ENCODE data around the gene SIPA1L2. TPM values are rescaled to one million over a fixed set of nuclear protein-coding genes. Genes with fewer than 3 reads are reported as not detected.

The SIPA1L2 gene
- total and polyA plus RNA-seq, 12 donors, result 20.3 to 141 (median 97.6) TPM

GRCh38 chr1:232650845-232651244 lies 20.9 kb upstream of the SIPA1L2 start:
- TF ChIP-seq, protein P1, sequence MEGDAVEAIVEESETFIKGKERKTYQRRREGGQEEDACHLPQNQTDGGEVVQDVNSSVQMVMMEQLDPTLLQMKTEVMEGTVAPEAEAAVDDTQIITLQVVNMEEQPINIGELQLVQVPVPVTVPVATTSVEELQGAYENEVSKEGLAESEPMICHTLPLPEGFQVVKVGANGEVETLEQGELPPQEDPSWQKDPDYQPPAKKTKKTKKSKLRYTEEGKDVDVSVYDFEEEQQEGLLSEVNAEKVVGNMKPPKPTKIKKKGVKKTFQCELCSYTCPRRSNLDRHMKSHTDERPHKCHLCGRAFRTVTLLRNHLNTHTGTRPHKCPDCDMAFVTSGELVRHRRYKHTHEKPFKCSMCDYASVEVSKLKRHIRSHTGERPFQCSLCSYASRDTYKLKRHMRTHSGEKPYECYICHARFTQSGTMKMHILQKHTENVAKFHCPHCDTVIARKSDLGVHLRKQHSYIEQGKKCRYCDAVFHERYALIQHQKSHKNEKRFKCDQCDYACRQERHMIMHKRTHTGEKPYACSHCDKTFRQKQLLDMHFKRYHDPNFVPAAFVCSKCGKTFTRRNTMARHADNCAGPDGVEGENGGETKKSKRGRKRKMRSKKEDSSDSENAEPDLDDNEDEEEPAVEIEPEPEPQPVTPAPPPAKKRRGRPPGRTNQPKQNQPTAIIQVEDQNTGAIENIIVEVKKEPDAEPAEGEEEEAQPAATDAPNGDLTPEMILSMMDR (IDR thresholded peaks at IDR 0.05), result no peak

DNA sequence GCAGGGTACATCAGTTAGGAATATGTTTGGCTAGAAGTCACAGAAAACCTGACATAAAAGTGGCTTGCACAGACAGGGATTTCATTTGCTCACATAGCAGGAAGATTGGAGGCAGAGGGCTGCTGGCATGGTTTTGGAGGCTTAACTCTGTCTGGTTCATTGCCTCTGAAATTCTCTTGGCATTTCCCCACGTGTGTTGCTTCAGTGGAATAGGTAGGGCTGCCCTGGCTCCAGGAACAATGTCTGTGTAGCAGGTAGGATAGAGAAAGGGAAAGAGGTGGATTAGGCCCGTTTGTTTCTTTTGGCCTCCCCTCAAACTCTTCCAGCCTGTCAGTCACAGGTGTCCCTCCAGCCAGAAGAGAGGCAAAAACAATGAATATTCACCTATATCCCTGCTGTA lies 20.5 kb upstream of the SIPA1L2 start:
- Histone ChIP-seq H3K27ac (no peak overlapping the region), H3K9me3 (peaks cover 0 to 8% (median 0%) of the 10 kb centered on the region in 11 donors), H3K36me3 (no peaks in the 10 kb centered on the region), H3K4me1 (peaks cover 0 to 7% (median 0%) of the 10 kb centered on the region in 9 donors), H3K27me3 (peaks cover 0 to 19% (median 0%) of the 10 kb centered on the region in 7 donors), H3K4me3 (no peak overlapping the region)
- WGBS, 2 donors, result 64 to 70% methylated on average over 2 of the region's 2 CpGs
- ATAC-seq, result no peak
- TF ChIP-seq, protein P1 (IDR thresholded peaks at IDR 0.05), result no peak
- intact Hi-C loops (cut with DNase I), result loop anchor here in 1 of 10 donors (5.0 kb wide), 1 partner anchor 362 kb away; no protein-coding TSS in a partner anchor
- DNase-seq, result no peak

More at GRCh38 chr1:232650845-232651244, 20.9 kb upstream of the SIPA1L2 start:
- H3K4me1 ChIP-seq, result peaks cover 0 to 7% (median 0%) of the 10 kb centered on the region in 9 donors
- no peak overlapping the region for H3K4me3 ChIP-seq
- H3K9me3 ChIP-seq, result peaks cover 0 to 8% (median 0%) of the 10 kb centered on the region in 11 donors
- H3K27me3 ChIP-seq, result peaks cover 0 to 20% (median 0%) of the 10 kb centered on the region in 7 donors
- H3K27ac ChIP-seq, result no peak overlapping the region
- no peak for ATAC-seq
- intact Hi-C loops (cut with DNase I), result loop anchor here in 1 of 10 donors (5.0 kb wide), 1 partner anchor 361 kb away; no protein-coding TSS in a partner anchor
- 32 to 59% methylated on average over 1 of the region's 1 CpG for WGBS, 2 donors
- no peaks in the 10 kb centered on the region for H3K36me3 ChIP-seq
- no peak for DNase-seq

DNA sequence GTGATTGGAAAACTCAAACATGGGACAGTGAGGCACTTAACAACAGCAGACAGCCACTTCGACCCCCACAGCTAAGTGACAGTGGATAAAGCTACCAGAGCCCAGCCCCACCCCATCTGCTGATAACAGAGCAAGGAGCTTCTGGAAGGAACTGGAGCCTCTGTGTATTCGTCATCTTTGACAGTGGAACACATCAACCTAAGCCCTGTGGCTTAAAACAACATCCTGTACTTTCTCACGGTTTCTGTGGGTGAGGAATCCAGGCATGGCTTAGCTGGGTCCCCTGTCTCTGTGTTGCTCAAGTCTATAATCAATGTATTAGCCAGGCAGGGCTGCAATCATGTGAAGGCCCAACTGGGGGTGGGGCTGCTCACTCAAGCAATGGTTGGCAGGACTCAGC lies 18.4 kb upstream of the SIPA1L2 start:
- H3K4me1 ChIP-seq, result no peaks in the 10 kb centered on the region
- H3K36me3 ChIP-seq, result no peaks in the 10 kb centered on the region
- no peak overlapping the region for H3K27ac ChIP-seq
- ATAC-seq (no peak), DNase-seq (no peak)
- TF ChIP-seq, protein P1 (IDR thresholded peaks at IDR 0.05), result no peak
- peaks cover 0 to under 1% (median 0%) of the 10 kb centered on the region in 7 donors for H3K27me3 ChIP-seq
- 54 to 59% methylated on average over 3 of the region's 3 CpGs for WGBS, 2 donors
- H3K9me3 ChIP-seq, result peaks cover 0 to 8% (median 0%) of the 10 kb centered on the region in 11 donors
- intact Hi-C loops (cut with DNase I), result loop anchor here in 2 of 10 donors (10.0 kb wide), 3 partner anchors 156 to 586 kb away; partner anchors contain the start of gene MAP10 (in 1 of the 2)
- no peak overlapping the region for H3K4me3 ChIP-seq

GRCh38 chr1:232644209-232644608 lies 14.3 kb upstream of the SIPA1L2 start:
- intact Hi-C loops (cut with DNase I), result loop anchor here in 2 of 10 donors (10.0 kb wide), 3 partner anchors 161 to 591 kb away; partner anchors contain the start of gene MAP10 (in 1 of the 2)
- TF ChIP-seq, protein P1 (IDR thresholded peaks at IDR 0.05), result no peak
- 98 to 100% methylated on average over 1 of the region's 1 CpG for WGBS, 2 donors
- ATAC-seq (no peak), DNase-seq (no peak)
- Histone ChIP-seq H3K36me3 (no peaks in the 10 kb centered on the region), H3K4me1 (no peaks in the 10 kb centered on the region), H3K27ac (no peak overlapping the region), H3K9me3 (no peaks in the 10 kb centered on the region), H3K27me3 (no peaks in the 10 kb centered on the region), H3K4me3 (no peak overlapping the region)
